Vagina (tissue), 2 donors: Measurements from ENCODE around the gene ERICH4.

Experiments
- CTCF ChIP-seq, 3 experiments: fragments of 450-650 bp in 2 of 3; fragments of 200-600 bp in 1 of 3; sonication (generic) in 1 of 3; IDR thresholded peaks; one replicate each; pipeline ENCODE4 v1.5.1; 2017 to 2019; ENCODE audit warnings: antibody characterized with exemption in 3 of 3, mild to moderate bottlenecking in 2 of 3, moderate library complexity in 2 of 3
- POLR2A ChIP-seq, 2 donors: fragments of 450-650 bp; IDR thresholded peaks; one replicate each; pipeline ENCODE4 v1.6.1; 2017; ENCODE audit warnings: antibody characterized with exemption in 2 of 2, mild to moderate bottlenecking in 2 of 2, moderate library complexity in 2 of 2
- POLR2AphosphoS5 ChIP-seq, 2 donors: sonication (generic); formaldehyde crosslinking; IDR thresholded peaks; one replicate each; pipeline ENCODE4 v1.9.0; 2017; ENCODE audit warnings: antibody characterized with exemption in 2 of 2, mild to moderate bottlenecking in 2 of 2, low read depth in 1 of 2; ENCODE audit not compliant: insufficient read depth in 1 of 2

GRCh38 chr19:41479757-41480191, 36.8 kb downstream of the ERICH4 start:
- TF ChIP-seq POLR2AphosphoS5 (IDR thresholded peaks at IDR 0.05; ENCODE audit: insufficient read depth in 1 of 2, low read depth in 1 of 2) (peak in 1 of 2 donors; percentile 36), CTCF (IDR thresholded peaks at IDR 0.05) (no peak), POLR2A (IDR thresholded peaks at IDR 0.05) (no peak)
